HepG2 (cell line): ENCODE results near the gene PDS5B.

Source experiments
- EZH2 ChIP-seq: conservative IDR thresholded peaks from 2 replicates; pipeline ENCODE4 v1.6.1; 2012; ENCODE audit warnings: mild to moderate bottlenecking, low read depth, low read length, moderate library complexity
- FOXK1 ChIP-seq: sonication (generic); formaldehyde crosslinking; IDR thresholded peaks from 2 replicates; pipeline ENCODE4 v1.4.0; 2020; ENCODE audit warnings: low read depth, missing genetic modification reagents, borderline replicate concordance
- HDAC2 ChIP-seq: sonication (generic); formaldehyde crosslinking; IDR thresholded peaks from 2 replicates; pipeline ENCODE4 v1.4.0; 2020; ENCODE audit warnings: missing genetic modification reagents
- MAFF ChIP-seq: IDR thresholded peaks from 2 replicates; pipeline ENCODE4 v1.6.1; 2011; ENCODE audit warnings: low read depth, low read length, improper control_type of control experiment
- MED1 ChIP-seq: sonication (generic); formaldehyde crosslinking; IDR thresholded peaks from 2 replicates; pipeline ENCODE4 v1.4.0; 2020; ENCODE audit warnings: missing genetic modification reagents
- RNF2 ChIP-seq: fragments of 450-650 bp; conservative IDR thresholded peaks from 2 replicates; pipeline ENCODE4 v1.6.1; 2016; ENCODE audit warnings: low read depth
- ZFP90 ChIP-seq: sonication (generic); formaldehyde crosslinking; IDR thresholded peaks from 2 replicates; pipeline ENCODE4 v1.8.0; 2022; ENCODE audit warnings: missing genetic modification reagents, mild to moderate bottlenecking, inconsistent platforms, borderline replicate concordance
- ZNF180 ChIP-seq: sonication (generic); formaldehyde crosslinking; IDR thresholded peaks from 2 replicates; pipeline ENCODE4 v1.4.0; 2020; ENCODE audit warnings: low read depth, missing genetic modification reagents, borderline replicate concordance
- ZNF230 ChIP-seq: sonication (generic); formaldehyde crosslinking; IDR thresholded peaks from 2 replicates; pipeline ENCODE4 v1.4.0; 2020; ENCODE audit warnings: mild to moderate bottlenecking, missing genetic modification reagents
- ZNF850 ChIP-seq: sonication (generic); formaldehyde crosslinking; conservative IDR thresholded peaks from 2 replicates; pipeline ENCODE4 v1.9.0; 2021; ENCODE audit warnings: mild to moderate bottlenecking, missing genetic modification reagents
- TF ChIP-seq, protein P1 (sequence below): sonication (generic); formaldehyde crosslinking; IDR thresholded peaks from 2 replicates; pipeline ENCODE4 v1.4.0; 2020; ENCODE audit warnings: missing genetic modification reagents
- TF ChIP-seq, protein P2 (sequence below): sonication (generic); formaldehyde crosslinking; IDR thresholded peaks from 2 replicates; pipeline ENCODE4 v1.9.0; 2022; ENCODE audit warnings: low read depth, missing genetic modification reagents
- TF ChIP-seq, protein P3 (sequence below): IDR thresholded peaks from 2 replicates; pipeline ENCODE4 v1.6.1; 2016; ENCODE audit warnings: missing compliant biosample characterization, missing genetic modification reagents, borderline replicate concordance

DNA sequence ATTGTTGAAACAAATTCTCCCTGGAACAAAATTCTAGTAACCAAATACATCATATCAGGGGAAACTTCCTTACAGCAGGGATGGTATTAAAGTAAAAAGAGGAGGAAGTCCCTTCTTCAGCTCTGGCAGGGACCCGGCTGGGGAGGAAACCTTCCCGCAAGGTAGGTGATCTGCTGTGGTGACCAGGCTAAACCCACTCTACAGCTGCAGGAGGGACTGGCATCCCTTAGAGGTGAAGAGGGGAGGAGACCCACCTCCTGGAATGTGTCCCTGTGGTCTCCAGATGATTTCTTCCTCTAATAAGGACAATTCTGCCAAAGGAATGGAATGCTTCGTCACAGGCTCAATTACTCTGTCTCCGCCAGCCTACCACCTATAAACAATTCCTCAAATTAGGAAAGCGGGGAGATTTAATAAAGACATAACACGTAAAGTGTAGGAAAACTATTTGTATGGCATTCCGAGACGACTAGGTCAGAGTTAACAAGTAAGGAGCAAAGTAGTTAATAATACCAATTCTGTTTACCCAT, 637 bp upstream of the PDS5B start:
- TF ChIP-seq HDAC2 (no peak), MAFF (no peak), ZNF180 (CRISPR knock-in tag) (no peak), FOXK1 (no peak), RNF2 (no peak), ZNF230 (CRISPR knock-in tag) (no peak), ZNF850 (CRISPR knock-in tag) (no peak), MED1 (no peak), EZH2 (no peak), ZFP90 (CRISPR knock-in tag) (no peak)
- TF ChIP-seq, protein P1, sequence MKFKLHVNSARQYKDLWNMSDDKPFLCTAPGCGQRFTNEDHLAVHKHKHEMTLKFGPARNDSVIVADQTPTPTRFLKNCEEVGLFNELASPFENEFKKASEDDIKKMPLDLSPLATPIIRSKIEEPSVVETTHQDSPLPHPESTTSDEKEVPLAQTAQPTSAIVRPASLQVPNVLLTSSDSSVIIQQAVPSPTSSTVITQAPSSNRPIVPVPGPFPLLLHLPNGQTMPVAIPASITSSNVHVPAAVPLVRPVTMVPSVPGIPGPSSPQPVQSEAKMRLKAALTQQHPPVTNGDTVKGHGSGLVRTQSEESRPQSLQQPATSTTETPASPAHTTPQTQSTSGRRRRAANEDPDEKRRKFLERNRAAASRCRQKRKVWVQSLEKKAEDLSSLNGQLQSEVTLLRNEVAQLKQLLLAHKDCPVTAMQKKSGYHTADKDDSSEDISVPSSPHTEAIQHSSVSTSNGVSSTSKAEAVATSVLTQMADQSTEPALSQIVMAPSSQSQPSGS (CRISPR knock-in tag), result no peak
- TF ChIP-seq, protein P2, sequence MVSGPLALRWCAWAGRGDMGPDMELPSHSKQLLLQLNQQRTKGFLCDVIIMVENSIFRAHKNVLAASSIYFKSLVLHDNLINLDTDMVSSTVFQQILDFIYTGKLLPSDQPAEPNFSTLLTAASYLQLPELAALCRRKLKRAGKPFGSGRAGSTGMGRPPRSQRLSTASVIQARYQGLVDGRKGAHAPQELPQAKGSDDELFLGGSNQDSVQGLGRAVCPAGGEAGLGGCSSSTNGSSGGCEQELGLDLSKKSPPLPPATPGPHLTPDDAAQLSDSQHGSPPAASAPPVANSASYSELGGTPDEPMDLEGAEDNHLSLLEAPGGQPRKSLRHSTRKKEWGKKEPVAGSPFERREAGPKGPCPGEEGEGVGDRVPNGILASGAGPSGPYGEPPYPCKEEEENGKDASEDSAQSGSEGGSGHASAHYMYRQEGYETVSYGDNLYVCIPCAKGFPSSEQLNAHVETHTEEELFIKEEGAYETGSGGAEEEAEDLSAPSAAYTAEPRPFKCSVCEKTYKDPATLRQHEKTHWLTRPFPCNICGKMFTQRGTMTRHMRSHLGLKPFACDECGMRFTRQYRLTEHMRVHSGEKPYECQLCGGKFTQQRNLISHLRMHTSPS (CRISPR knock-in tag), result no peak
- TF ChIP-seq, protein P3, sequence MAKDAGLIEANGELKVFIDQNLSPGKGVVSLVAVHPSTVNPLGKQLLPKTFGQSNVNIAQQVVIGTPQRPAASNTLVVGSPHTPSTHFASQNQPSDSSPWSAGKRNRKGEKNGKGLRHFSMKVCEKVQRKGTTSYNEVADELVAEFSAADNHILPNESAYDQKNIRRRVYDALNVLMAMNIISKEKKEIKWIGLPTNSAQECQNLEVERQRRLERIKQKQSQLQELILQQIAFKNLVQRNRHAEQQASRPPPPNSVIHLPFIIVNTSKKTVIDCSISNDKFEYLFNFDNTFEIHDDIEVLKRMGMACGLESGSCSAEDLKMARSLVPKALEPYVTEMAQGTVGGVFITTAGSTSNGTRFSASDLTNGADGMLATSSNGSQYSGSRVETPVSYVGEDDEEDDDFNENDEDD (CRISPR knock-in tag), result no peak
